HG03280 (cell line): Measurements from ENCODE around the gene COL1A2.

Experiments used
- ATAC-seq: cut with Tn5 transposase; IDR thresholded peaks from one replicate; pipeline ENCODE4 v1.9.1; 2021; ENCODE audit warnings: mild to moderate bottlenecking, moderate library complexity; ENCODE audit not compliant: unreplicated experiment

Gene COL1A2

GRCh38 chr7:94432817-94433216, 38.1 kb downstream of the COL1A2 start:
- ATAC-seq, result no peak

DNA sequence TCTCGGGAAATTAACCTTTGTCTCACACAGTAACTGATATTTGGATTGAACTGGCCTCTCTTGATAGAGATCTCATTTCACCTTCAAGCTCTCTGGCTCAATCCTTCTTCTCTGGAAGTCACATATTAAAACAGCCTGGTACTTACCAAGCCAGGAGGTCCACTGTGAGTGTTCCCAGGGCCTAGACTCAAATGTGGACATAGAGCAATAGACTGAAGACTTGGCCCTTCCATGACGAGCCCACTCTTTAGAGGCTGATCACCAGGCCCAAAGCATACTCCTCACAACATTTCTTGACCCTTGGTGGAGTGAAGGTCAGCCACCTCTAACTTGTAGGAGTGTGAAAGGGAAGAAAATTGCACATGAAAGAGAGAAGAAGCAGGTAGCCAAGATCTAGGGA, 38.5 kb downstream of the COL1A2 start:
- no peak for ATAC-seq

- ATAC-seq, result no peak
Observed at GRCh38 chr7:94434042-94434441, 39.3 kb downstream of the COL1A2 start.

DNA sequence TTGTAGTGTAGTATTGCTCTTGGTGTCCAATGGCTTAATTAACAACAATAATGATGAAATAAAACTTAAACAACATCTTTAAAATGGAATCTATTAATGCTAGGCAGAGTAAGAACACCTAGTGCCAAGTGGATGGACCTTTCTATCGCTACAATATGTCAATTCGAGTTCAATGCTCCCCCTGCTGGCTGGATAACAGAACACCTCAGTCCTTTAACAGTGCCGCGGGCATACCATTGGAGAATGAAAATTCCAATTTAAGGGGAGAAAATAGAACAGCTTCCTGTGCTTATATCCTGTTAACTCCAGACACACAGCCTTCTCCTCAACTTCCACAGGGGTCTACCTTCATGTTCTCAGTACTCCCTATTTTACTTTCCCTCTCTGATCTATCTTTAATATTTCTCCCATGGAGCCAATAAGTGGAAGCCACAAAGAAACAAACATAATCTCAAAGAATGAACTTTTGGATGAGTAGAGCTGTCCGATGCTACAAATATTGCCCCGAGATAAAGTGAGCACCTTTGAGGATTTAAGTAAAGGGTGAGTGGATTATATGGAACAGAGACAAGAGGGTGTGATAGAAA, 41.4 kb downstream of the COL1A2 start:
- peak; percentile 90 for ATAC-seq

DNA sequence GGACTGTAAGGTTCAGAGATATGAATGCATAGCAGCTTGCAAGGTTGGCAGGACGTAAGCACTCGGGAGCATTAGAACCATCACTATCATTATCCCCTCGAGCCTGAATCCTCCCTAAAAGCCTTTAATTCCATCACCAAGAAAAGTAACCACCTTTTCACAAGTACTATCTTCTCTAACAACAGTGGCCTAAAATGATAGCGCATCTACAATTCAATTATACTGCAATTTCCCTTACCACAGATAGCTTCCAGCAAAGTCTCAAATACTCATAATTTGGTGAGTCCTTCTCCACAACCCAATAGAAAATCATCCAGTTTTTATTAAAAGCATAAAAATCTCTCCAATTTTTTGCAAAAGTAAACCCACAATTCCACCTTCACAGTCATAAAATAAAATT, 42.0 kb downstream of the COL1A2 start:
- no peak for ATAC-seq

DNA sequence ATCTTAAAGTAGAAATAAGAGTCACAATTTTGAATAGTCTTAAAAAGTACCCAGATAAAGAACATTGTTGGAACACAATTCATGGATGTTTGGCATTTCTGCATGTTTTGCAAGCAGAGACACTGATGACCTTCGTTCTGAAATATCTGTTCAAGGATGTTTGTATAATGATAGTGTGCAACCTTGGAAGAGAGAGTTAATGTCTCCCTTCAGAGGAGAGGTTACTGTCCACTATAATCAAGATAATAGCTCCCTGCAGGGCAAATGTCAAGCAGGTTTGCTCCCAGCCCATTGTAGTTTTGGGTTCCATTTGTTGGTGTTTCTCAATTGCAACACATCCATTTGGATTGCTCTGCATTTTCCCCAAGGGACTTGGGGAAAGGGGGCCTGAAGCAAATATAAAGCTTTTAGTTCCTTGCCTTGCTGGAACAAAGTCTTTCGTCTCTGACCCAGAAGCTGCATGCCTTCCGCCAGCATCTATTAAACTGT, 45.2 kb downstream of the COL1A2 start:
- no peak for ATAC-seq

- no peak for ATAC-seq
Observed at GRCh38 chr7:94440451-94441039, 45.9 kb downstream of the COL1A2 start.

DNA sequence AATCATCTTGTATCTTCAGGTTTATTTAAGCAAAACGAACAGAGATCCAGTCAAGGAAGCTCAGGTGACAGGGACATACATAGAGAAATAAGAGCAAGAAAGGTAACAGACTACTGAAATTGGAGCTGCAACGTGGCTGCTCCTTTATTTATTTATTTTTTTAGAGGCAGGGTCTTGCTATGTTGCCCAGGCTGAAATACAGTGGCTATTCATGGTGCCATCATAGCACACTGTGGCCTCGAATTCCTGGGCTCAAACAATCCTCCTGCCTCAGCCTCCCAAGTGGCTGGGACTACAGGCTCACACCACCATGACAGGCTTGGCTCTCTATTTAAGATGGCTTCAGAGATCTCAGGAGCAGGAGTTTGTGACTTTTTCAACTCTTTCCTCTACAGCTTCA, 46.4 kb downstream of the COL1A2 start:
- ATAC-seq, result no peak

DNA sequence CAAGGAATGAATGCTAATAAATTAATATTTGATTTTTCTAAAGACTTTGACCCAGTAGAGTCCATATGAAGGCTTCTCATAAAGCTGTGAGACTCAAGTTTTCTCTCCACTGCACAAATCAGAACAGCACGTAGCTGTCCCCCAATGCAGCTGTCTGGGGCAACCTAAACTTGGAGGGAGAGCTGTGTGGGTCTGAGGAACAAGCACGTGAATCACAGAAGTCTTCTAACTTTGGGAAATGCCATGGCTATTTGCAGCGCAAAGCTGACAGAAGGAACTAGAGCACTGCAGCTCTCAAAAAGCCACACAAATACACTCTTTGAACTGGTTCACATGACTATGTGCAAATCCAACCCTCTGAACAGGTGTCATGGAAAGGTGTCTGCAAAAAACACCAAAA, 47.9 kb downstream of the COL1A2 start:
- ATAC-seq, result no peak

DNA sequence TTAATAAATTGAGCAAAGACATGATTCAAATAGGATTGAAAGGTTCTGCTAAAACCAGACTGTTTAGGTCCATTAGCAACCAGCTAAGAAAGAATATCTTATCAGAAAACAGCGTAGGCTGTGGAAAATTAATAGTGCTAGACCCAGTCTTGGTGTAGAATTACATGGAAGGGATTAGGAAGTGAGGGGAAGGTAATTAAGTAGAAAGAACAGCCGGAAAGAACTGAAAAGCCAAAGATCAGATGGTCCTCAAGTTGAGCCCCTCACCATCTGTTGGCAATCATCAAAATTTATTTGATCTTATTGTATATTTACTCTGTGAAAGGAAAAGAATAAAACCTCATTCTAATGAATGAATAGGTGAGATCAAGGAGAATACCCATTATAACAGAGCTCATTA, 50.1 kb downstream of the COL1A2 start:
- no peak for ATAC-seq

GRCh38 chr7:94445696-94446194, 51.0 kb downstream of the COL1A2 start:
- ATAC-seq, result no peak

GRCh38 chr7:94446308-94446707, 51.6 kb downstream of the COL1A2 start:
- ATAC-seq, result no peak

- ATAC-seq, result peak; percentile 68
Observed at GRCh38 chr7:94449151-94449725, 54.5 kb downstream of the COL1A2 start.

DNA sequence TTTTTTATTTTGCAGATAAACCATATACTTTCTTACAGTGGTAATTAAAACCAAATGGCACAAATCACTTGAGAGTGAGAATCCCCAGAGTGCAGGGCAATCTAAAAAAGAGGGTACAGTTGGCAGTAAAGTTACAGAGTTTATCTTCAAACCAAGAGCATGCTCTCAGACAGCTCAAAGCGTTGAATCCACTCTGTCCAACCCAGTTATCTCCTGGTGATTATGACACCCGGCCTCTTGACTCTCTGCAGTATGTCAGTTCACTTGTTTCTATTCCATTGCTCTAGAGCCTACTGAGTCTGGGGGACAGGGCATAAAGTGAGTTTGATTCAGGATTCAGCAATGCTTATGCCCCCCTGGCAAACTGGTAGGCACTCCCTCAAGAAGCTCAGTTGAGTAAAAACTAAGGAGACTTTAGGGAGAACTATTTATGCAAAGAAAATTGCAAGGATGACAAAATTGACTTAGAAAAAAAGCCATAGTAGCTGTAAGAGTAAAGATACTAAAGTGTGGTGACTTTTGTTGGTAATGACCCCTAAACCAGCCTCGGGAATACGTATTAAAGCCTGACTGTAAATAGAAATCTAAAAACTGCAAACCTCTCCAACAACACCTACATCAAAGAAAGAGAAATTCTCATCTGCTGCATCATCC, 55.5 kb downstream of the COL1A2 start:
- no peak for ATAC-seq

- ATAC-seq, result no peak
Observed at GRCh38 chr7:94451187-94451586, 56.5 kb downstream of the COL1A2 start.

GRCh38 chr7:94452239-94452638, 57.5 kb downstream of the COL1A2 start:
- ATAC-seq, result no peak

DNA sequence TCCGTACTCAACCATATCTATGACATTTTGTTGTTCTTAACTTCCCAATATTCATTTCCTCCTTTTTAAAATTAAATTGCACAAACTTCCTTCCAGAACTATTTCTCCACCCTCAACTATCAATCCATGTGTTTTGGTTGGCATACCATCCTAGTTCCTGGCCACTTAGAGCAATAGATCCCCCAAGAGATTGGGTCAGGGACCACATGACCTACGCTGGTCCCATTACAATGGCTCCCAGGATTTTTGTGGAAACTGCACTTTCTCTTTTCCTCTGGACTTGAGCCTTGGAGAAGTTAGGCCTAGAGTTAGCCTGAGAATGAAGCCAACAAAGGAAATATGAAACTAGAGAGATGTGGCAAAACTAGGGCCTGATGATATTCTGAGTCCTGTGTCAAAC, 59.2 kb downstream of the COL1A2 start:
- ATAC-seq, result no peak

DNA sequence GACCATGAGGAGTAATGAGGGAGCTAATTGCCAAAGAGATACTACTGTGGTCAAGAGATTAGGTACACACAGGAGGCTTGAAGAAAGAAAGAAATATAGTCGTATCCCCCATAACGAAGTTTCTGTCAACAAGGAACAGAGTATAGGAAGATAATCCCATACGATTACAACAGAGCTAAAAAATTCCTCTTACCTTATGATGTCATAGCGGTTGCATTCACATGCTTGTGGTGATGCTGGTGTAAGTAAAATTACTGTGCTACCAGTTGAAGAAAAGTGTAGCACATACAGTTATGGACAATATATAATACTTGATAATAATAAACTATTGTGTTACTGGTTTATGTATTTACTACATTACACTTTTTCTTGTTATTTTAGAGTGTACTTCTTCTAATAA, 63.3 kb downstream of the COL1A2 start:
- no peak for ATAC-seq

DNA sequence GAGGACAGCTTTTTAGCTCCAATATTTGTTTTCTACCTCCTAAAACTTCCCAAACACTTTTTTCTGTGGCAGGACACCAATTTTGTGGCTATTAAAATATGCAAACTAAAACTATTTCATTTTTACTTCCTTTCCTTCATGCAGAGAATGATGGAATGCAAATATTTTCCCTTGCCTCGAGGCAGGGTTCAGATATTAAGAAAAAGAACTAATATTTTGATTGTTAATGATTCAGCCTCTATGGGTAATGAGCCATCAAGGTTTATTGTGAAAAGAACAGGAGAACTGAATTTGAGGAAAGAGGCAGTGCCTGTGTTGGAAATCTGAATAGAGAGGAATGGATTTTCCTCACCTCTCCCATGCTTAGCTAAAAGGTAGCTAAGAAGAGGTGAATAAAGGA, 71.8 kb downstream of the COL1A2 start:
- no peak for ATAC-seq

DNA sequence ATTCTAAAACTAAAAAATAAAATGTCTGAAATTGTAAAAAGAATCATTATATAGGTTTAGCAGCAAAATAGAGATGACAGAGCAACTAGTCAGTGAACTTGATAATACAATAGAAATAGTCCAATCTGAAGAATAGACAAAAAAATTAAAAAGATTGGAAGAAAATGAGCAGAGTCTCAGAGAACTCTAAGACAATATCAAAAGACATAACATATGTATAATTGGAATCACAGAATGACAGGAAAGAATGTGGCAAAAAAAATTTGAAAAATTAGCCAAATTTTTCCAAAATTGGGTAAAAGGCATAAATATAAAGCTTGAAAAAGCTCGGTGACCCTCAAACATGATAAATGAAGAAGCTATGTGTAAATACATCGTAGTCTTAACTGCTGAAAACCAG, 76.9 kb downstream of the COL1A2 start:
- no peak for ATAC-seq

DNA sequence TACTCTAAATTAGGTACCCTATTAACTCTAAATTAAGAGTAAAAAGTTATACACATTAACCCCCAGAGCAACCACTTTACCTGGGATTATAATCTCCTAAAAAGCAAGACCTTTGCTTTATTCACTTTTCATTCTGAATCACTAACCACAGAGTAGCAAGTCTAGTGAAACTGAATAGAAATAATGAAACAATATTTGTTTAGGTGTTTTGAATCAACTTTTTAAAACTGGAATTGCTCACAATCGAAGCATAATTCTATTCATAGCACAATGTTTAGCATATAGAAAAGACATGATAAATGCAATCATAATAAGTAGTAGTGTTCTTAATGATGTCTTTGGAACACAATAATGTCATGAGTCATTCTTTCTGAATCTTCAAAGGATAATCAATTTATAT, 77.9 kb downstream of the COL1A2 start:
- ATAC-seq, result no peak

- ATAC-seq, result no peak
Observed at GRCh38 chr7:94476251-94476840, 81.7 kb downstream of the COL1A2 start.
